Astrocyte (in vitro differentiated cells and primary cell): ENCODE results near the gene PPIF. TPM values are rescaled to one million over a fixed set of nuclear protein-coding genes. Genes with fewer than 3 reads are reported as not detected.
A peak's percentile ranks its signal among the peaks of the same experiment; 100 is the strongest.

Experiments
- DNase-seq: peaks from one replicate; pipeline ENCODE4 v3.0.0-alpha.2; 2010; ENCODE audit warnings: low read depth
- FAIRE-seq: peaks from 2 replicates; lab custom pipeline; 2011; peaks lifted over from hg19 to GRCh38; lab: Jason Lieb, UNC
- H2AFZ ChIP-seq: 2 replicates; pipeline ENCODE4 v1.6.0; 2012; ENCODE audit warnings: low read depth, low read length, inconsistent platforms
- H3K27ac ChIP-seq: 2 replicates; pipeline ENCODE4 v1.5.1; 2011; ENCODE audit warnings: low read depth, low read length, inconsistent platforms
- H3K27me3 ChIP-seq: 2 replicates; pipeline ENCODE4 v1.6.0; 2011; ENCODE audit warnings: low read length, inconsistent platforms; ENCODE audit not compliant: insufficient read depth
- H3K36me3 ChIP-seq: 2 replicates; pipeline ENCODE4 v1.5.1; 2011; ENCODE audit warnings: low read length, inconsistent platforms; ENCODE audit not compliant: insufficient read depth
- H3K4me1 ChIP-seq: 2 replicates; pipeline ENCODE4 v1.5.1; 2011; ENCODE audit warnings: low read length, inconsistent platforms; ENCODE audit not compliant: insufficient read depth
- H3K4me2 ChIP-seq: 2 replicates; pipeline ENCODE4 v1.6.0; 2012; ENCODE audit warnings: low read length, inconsistent platforms
- H3K4me3 ChIP-seq: 2 replicates; pipeline ENCODE4 v1.5.1; 2011; ENCODE audit warnings: low read depth, mild to moderate bottlenecking, low read length, inconsistent platforms; ENCODE audit not compliant: insufficient read depth
- H3K79me2 ChIP-seq: 2 replicates; pipeline ENCODE4 v1.6.0; 2012; ENCODE audit warnings: mild to moderate bottlenecking, low read length, inconsistent platforms; ENCODE audit not compliant: insufficient read depth
- H3K9ac ChIP-seq: 2 replicates; pipeline ENCODE4 v1.6.0; 2012; ENCODE audit warnings: mild to moderate bottlenecking, low read length, inconsistent platforms
- H3K9me3 ChIP-seq: 2 replicates; pipeline ENCODE4 v1.5.1; 2012; ENCODE audit warnings: low read depth, mild to moderate bottlenecking, low read length, inconsistent platforms; ENCODE audit not compliant: insufficient read depth
- H4K20me1 ChIP-seq: 2 replicates; pipeline ENCODE4 v1.6.0; 2012; ENCODE audit warnings: low read length, inconsistent platforms; ENCODE audit not compliant: insufficient read depth
- H3K27ac Mint-ChIP-seq: one replicate; pipeline ENCODE4 v1.8.0; 2021; ENCODE audit warnings: mild to moderate bottlenecking, mixed read lengths; ENCODE audit not compliant: unreplicated experiment
- H3K27me3 Mint-ChIP-seq: one replicate; pipeline ENCODE4 v1.8.0; 2021; ENCODE audit warnings: low read depth, mixed read lengths; ENCODE audit not compliant: unreplicated experiment
- H3K36me3 Mint-ChIP-seq: one replicate; pipeline ENCODE4 v1.8.0; 2021; ENCODE audit warnings: low read depth, mixed read lengths; ENCODE audit not compliant: unreplicated experiment
- H3K4me1 Mint-ChIP-seq: one replicate; pipeline ENCODE4 v1.8.0; 2021; ENCODE audit warnings: low read depth, mixed read lengths; ENCODE audit not compliant: unreplicated experiment
- H3K4me3 Mint-ChIP-seq: one replicate; pipeline ENCODE4 v1.8.0; 2021; ENCODE audit warnings: mild to moderate bottlenecking, moderate library complexity, mixed read lengths; ENCODE audit not compliant: unreplicated experiment
- H3K9me3 Mint-ChIP-seq: one replicate; pipeline ENCODE4 v1.8.0; 2021; ENCODE audit warnings: mild to moderate bottlenecking, mixed read lengths; ENCODE audit not compliant: unreplicated experiment
- EZH2 ChIP-seq: IDR thresholded peaks from 2 replicates; pipeline ENCODE4 v1.6.1; 2012; ENCODE audit warnings: mild to moderate bottlenecking, low read length, inconsistent platforms; ENCODE audit not compliant: insufficient read depth
- total RNA-seq: library from RNA; stranded (reverse); gene quantifications from 2 replicates; pipeline ENCODE4 v1.2.1, GENCODE V29; 2021
- TF ChIP-seq, protein P1 (sequence below): IDR thresholded peaks from 2 replicates; pipeline ENCODE4 v1.5.1; 2011; ENCODE audit warnings: low read depth, mild to moderate bottlenecking, inconsistent platforms, low read length, moderate library complexity; ENCODE audit not compliant: insufficient read depth

PPIF gene
- total RNA-seq, 1 donor from 2014 or later, result 31.7 TPM

- Histone ChIP-seq H3K27ac (peak overlapping the region; percentile 90), H3K4me2 (peak overlapping the region; percentile 75), H4K20me1 (peaks cover 82% of the 10 kb centered on the region), H3K36me3 (peaks cover 53% of the 10 kb centered on the region), H2AFZ (no peak overlapping the region), H3K9ac (peak overlapping the region; percentile 70), H3K9me3 (no peaks in the 10 kb centered on the region), H3K27me3 (no peaks in the 10 kb centered on the region), H3K4me1 (peaks cover 27% of the 10 kb centered on the region), H3K79me2 (peaks cover 7% of the 10 kb centered on the region), H3K4me3 (no peak overlapping the region)
- no peaks in the 10 kb centered on the region for H3K9me3 Mint-ChIP-seq
- H3K27ac Mint-ChIP-seq, result peak overlapping the region; percentile 91
- H3K36me3 Mint-ChIP-seq, result peaks cover 21% of the 10 kb centered on the region
- FAIRE-seq (peak; percentile 70), DNase-seq (peak; percentile 85)
- H3K4me1 Mint-ChIP-seq, result peaks cover 18% of the 10 kb centered on the region
- H3K4me3 Mint-ChIP-seq, result no peak overlapping the region
- TF ChIP-seq, protein P1, sequence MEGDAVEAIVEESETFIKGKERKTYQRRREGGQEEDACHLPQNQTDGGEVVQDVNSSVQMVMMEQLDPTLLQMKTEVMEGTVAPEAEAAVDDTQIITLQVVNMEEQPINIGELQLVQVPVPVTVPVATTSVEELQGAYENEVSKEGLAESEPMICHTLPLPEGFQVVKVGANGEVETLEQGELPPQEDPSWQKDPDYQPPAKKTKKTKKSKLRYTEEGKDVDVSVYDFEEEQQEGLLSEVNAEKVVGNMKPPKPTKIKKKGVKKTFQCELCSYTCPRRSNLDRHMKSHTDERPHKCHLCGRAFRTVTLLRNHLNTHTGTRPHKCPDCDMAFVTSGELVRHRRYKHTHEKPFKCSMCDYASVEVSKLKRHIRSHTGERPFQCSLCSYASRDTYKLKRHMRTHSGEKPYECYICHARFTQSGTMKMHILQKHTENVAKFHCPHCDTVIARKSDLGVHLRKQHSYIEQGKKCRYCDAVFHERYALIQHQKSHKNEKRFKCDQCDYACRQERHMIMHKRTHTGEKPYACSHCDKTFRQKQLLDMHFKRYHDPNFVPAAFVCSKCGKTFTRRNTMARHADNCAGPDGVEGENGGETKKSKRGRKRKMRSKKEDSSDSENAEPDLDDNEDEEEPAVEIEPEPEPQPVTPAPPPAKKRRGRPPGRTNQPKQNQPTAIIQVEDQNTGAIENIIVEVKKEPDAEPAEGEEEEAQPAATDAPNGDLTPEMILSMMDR, result no peak
- TF ChIP-seq EZH2, result no peak
- no peaks in the 10 kb centered on the region for H3K27me3 Mint-ChIP-seq
These were observed 47.6 kb upstream of the PPIF start for GRCh38 chr10:79299397-79300241.

GRCh38 chr10:79300711-79301110 lies 46.6 kb upstream of the PPIF start:
- Mint-ChIP-seq H3K4me3 (no peak overlapping the region), H3K27me3 (no peaks in the 10 kb centered on the region), H3K36me3 (peaks cover 19% of the 10 kb centered on the region), H3K4me1 (peaks cover 15% of the 10 kb centered on the region), H3K27ac (no peak overlapping the region), H3K9me3 (no peaks in the 10 kb centered on the region)
- Histone ChIP-seq H3K27ac (no peak overlapping the region), H4K20me1 (peaks cover 82% of the 10 kb centered on the region), H3K9me3 (no peaks in the 10 kb centered on the region), H3K79me2 (peaks cover 7% of the 10 kb centered on the region), H3K4me3 (no peak overlapping the region), H3K4me1 (peaks cover 27% of the 10 kb centered on the region), H3K36me3 (peaks cover 54% of the 10 kb centered on the region), H3K27me3 (no peaks in the 10 kb centered on the region), H2AFZ (no peak overlapping the region), H3K4me2 (no peak overlapping the region), H3K9ac (no peak overlapping the region)
- DNase-seq (no peak), FAIRE-seq (no peak)
- TF ChIP-seq, protein P1, result no peak
